Smooth muscle cell of the coronary artery (primary cell): Measurements from ENCODE around the gene FOXA2. TPM values are rescaled to one million over a fixed set of nuclear protein-coding genes. Genes with fewer than 3 reads are reported as not detected.

Source experiments
- total RNA-seq: library from RNA; depleted of rRNA; stranded (reverse); fragments of >200 nt; gene quantifications from 2 replicates; pipeline ENCODE4 v1.2.3, GENCODE V29; 2014; ENCODE audit warnings: low replicate concordance

The FOXA2 gene
- not detected in 2 replicates for total RNA-seq

DNA sequence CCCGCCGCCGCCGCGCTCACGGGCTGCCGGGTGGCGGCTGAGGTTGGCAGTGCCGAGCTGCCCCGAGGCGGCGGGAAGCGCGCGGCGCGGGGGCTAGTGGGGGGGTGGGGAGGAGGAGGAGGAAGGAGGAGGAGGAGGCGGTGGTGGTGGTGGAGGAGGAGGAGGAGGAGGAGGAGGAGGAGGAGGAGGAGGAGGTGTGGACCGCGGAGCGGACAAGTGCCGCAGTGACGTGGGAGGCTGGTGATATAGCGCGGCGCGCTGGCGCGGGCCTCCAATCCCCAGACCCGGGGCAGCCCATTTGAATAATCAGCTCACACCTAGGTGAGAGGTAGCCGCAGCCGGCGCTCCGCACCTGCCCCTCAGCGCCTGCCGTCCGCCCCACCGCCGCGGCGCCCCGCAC lies at the start of gene FOXA2:
Gene FOXA2, minus strand, starts transcription at position 51 of the 400 bp plus-strand sequence. CDS start 294 bp downstream, outside the sequence.

